Islet of Langerhans (tissue), 1 donor: ENCODE results near the gene PLEKHA6.

Experiments used
- FAIRE-seq: peaks from one replicate; lab custom pipeline; 2011; peaks lifted over from hg19 to GRCh38; lab: Jason Lieb, UNC

The PLEKHA6 gene

DNA sequence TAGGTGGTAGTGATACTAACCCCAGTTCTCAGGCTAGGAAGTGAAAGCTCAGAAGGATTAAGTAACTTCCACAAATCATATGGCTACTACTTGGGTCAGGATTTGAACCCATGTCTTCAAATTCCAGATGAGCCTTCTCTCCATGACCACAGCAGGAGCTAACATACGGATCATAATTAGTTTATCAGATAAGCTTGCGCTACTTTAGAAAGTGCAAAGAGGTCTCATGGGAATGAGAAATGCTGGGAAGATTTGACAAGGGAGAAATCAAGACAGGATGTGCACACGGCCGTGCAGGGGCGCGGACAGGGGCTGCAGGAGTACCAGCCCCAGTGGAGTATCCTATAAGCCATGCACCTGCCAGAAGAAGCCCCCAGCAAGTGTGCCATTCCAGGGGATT lies 5.2 kb downstream of the PLEKHA6 start:
- no peak for FAIRE-seq

DNA sequence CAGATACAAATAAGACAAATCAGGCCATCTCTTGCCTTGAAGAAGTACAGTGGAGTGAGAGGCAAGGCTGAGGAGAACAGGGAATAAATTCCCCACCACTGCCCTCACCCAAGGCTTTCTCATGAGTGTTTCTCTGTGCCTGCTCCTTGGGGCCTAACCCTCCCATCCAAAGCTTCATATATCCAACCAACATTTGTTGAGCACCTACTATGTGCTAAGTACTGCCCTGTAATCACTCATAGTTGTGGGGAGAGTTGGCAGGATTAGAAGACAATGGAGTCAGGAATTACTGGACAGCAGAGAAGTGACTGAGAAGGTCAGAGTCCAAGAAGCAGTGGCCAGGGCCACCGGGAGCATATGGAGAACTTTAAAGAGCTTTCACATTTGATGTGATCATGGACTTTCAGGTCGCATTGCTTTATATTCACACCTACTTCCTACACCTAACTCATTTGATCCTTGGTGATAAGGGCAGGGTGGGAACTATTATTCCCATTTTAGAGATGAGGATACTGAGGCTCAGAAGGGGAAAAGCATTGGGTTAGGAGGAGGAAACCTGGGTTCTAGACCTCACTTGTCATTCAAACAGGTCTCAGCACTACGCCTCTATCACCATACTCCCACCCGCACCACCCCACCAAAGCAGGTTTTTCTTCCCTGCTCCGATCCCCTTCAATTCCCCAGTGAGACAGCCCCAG lies 6.4 kb downstream of the PLEKHA6 start:
- FAIRE-seq: no peak

- FAIRE-seq: no peak
Observed at GRCh38 chr1:204350857-204351573, 8.7 kb downstream of the PLEKHA6 start.

DNA sequence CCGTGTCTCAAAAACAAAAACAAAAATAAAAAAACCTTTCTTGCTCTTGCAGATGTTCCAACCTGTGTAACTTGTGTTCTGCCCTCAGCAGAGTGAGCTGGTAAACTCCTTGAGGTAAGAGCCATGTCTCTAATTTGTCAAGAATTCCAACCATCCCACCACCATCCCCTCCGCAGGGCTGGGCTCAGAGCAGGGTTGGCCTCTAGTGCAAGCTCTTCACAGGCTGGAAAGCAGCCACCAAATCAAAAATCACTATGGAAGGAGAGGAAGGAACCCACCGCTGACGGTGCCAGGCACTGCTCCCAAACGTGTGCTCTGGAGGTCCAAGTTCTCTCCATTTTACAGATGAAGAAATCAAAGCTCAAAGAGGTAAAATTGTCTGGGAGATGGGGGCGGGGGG lies 9.4 kb downstream of the PLEKHA6 start:
- FAIRE-seq: no peak

DNA sequence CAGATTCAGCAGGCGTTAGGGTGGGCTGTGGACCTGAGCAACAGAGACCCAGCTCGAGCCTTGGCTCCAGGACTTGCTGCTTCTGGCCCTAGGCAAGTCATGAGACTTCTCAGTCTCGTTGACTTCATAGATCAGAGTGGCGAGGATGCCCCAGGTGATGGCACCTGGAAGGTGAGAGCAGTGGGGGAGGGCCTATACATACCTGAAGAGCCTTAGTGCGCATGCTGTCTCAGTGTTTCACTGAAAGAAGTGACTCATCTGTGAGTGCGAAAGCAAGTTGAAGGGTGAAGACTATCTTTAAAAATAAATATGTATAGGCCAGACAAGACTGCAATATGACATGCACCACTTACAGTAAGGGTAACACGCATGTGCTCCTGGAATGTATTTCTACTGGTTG lies 10.1 kb downstream of the PLEKHA6 start:
- no peak for FAIRE-seq

- no peak for FAIRE-seq
Observed at GRCh38 chr1:204348722-204349121, 11.0 kb downstream of the PLEKHA6 start.

DNA sequence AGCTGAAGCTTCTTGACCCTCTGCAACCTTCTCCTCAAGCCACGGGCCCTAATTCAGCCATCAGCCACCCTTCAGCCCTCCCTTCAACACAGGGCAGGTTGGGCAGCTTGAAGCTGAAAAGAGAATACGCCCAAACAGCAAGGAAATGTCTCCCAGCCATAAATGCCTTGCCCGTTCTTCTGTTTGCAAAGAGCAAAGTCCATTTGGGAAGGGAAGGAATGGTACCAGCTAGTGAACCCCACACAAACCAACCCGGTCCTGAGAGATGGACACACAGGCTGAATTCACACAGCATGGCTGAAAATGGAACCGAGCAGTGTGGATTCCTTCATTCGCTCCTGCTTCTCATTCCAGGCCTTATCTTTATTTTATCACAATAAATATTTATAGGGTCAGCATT lies 11.5 kb downstream of the PLEKHA6 start:
- FAIRE-seq: no peak

DNA sequence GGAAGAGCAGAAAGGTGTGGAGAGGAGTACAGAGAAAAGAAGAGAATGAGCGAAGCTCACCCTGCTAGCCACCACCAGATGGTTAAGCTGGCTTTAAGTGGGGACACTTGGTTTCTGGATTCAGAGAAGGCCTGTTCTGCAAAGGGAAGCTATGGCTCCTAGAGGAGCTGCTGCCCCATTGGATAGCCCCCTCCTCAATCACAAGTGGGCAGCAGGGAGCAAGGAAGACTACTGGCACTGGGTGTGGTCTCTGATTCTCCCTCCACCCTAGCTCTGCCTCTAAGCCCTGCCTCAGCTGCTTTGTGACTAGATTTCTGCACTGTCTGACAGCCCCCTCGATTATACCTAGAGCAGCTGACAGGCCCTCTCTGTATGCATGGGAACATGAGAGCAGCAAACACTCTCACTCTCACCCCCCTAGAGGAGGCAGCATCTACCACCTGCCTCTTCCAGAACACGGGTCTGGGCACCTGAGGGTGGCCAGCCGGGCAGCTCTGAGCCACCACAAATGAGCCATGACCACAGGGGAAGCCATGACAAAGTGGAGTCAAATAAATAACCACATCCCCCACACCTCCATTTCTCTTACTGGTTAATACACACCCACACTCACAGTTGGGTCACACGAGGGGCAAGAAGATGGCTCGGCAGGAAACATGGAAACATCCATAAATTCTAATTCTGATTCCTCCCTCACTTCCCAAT lies 13.6 kb downstream of the PLEKHA6 start:
- no peak for FAIRE-seq

DNA sequence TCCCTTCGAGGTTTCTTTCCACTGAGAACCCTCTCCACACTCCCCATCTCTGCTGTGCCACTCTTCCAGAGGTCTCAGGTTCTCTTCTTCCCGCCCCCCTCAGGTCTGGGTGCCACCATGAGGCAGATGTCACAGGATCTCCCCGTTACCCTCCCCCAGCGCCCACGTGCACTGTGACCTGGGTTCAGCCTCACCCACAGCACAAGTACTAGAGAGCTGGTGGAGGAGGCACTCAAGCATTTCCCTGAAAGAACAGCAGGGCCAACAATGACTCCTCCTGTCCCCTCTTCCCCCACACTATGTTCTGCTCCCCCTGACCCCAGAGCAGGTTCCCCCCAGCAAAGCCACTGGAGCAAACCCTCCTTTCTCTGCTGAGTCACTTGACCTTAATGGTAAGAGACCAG lies 14.3 kb downstream of the PLEKHA6 start:
- FAIRE-seq: no peak

DNA sequence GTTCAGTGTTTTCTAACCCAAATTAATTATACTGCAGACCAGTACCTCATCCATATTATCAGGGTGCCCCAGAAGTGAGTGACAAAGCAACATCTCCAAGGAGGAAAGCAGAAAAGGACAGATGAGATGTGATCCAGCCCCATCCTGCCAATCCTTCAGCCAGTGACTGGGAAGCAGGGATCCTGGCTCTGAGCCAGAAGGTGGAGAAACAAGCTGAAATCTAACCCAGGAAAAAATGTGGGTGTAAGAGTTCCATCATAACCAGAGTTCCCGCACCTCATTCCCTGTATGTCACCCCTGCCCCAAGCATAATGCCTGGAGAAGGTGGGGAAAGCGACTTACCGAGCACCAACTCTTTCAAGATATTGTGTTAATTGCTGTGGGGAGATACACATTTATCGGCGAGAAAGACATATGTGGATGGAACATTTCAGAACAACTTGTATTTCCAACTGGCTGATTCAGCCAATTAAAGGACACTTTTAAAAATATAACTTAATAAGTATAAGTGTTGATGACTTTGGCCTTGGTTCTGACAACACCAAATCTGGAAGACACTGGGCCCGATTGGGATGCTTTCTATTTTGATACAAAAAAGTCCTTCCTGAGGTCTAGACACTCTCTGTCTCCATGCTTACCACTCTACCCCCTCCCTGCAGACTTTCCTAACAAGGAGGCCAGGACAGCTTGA lies 14.9 kb downstream of the PLEKHA6 start:
- FAIRE-seq: no peak

GRCh38 chr1:204343802-204344201 lies 15.9 kb downstream of the PLEKHA6 start:
- no peak for FAIRE-seq

- no peak for FAIRE-seq
Observed at GRCh38 chr1:204343247-204343646, 16.5 kb downstream of the PLEKHA6 start.

- FAIRE-seq: no peak
Observed at GRCh38 chr1:204342310-204342709, 17.4 kb downstream of the PLEKHA6 start.

- no peak for FAIRE-seq
Observed at GRCh38 chr1:204341380-204341779, 18.3 kb downstream of the PLEKHA6 start.

GRCh38 chr1:204340081-204340889 lies 19.4 kb downstream of the PLEKHA6 start:
- FAIRE-seq: peak; percentile 33

DNA sequence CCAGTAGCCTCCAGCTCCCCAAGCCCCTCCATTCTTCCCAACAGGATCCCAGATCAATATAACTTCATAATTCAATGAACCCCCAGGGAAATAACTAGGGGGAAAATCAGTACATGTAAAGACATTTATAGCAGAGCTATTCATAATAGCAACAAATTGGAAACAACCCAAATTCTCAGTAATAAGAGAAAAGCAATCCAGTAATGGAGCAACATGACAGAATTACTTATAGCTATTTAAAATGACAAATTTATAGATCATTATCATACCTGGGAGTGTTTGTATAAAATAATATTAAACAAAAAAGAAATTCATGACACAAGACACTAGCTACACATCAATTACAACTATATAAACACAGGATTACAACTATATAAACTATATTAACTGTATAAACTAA lies 20.2 kb downstream of the PLEKHA6 start:
- FAIRE-seq: no peak

GRCh38 chr1:204338997-204339396 lies 20.7 kb downstream of the PLEKHA6 start:
- no peak for FAIRE-seq

- FAIRE-seq: no peak
Observed at GRCh38 chr1:204338360-204338759, 21.4 kb downstream of the PLEKHA6 start.

DNA sequence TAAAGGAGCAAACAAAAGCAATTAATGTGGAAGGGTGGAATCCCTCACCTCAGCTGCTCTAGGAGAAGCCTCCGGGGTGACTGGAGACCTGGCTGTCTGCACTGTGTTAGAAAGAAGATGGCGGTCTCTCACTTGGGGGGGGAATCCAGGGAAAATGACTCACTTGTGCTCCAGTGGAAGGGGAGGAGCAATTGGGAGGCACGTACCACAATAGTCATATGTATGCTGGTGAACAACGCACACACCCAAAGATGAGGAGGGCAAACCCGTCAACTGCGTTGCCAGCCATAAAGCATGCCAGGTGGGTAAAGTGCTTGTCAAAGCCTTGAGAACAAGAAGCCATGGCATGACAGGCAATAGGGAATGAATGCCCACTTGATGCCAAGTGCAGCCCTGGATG lies 22.1 kb downstream of the PLEKHA6 start:
- no peak for FAIRE-seq

DNA sequence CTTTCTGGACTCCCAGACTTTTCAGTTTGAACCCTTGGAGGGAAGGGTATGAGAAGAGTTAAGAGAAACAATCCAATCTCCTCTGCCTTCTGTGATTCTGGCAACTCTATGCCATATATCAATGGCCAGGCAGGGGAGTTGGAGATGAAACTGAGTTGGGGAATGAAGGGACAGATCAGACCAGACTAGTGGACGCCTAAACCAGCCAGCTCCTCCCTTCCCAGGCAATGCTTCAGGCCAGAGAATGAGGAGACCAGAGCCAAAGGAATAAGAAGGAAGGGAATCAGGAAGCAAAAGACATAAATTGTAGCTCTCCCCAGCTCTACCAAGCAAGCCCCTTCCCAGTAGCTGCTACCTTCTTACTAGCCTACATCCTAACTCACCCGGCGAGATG lies 22.7 kb downstream of the PLEKHA6 start:
- FAIRE-seq: no peak

- FAIRE-seq: no peak
Observed at GRCh38 chr1:204336421-204337035, 23.2 kb downstream of the PLEKHA6 start.

DNA sequence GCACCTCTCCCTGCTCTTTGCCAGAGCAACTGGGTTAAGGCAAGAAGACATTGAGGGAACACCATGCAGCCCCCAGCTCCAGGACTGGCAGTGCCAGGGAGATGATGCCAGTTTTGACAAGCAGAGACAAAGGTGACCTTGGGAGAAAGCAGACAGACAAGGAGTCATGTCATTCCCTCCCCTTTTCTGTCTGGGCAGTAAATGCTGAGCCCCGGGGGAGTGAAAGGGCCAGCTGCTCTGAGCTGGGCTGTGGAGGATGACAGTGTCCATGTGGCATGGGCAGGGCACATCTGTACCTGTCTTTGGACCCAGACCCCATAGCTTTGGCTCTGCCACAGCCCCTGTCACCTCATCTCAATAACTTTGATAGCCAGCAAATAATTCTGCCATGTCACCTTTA lies 24.2 kb downstream of the PLEKHA6 start:
- no peak for FAIRE-seq
